ENCODE results near the gene LTBP2.

Gene LTBP2

DNA sequence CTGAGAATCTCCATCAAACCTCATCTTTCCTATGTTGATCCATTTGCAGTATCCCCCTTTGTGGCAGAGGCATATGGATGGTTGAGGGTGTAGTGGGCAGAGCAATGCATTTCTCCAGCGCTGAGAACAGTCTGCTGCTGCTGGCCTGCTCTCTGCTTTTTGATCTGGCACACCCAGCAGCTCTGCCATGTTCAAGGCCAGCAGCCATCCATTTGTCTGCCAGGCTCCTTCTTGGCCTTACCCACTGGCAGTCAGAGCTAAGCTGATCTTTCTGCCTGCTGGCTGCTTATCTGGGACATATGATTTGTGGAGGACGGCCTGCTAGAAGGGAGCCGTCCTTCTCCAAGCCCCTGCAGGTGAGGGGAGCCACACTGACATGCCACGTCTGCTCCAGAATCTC is 135.9 kb downstream of the LTBP2 start (continued):
- TF ChIP-seq, protein P1, sequence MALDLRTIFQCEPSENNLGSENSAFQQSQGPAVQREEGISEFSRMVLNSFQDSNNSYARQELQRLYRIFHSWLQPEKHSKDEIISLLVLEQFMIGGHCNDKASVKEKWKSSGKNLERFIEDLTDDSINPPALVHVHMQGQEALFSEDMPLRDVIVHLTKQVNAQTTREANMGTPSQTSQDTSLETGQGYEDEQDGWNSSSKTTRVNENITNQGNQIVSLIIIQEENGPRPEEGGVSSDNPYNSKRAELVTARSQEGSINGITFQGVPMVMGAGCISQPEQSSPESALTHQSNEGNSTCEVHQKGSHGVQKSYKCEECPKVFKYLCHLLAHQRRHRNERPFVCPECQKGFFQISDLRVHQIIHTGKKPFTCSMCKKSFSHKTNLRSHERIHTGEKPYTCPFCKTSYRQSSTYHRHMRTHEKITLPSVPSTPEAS (tag by site-specific recombination; IDR thresholded peaks at IDR 0.05): no peak
- TF ChIP-seq ZNF266 (tag by site-specific recombination; IDR thresholded peaks at IDR 0.05; ENCODE audit: low read depth) (no peak), ZNF585B (tag by site-specific recombination; IDR thresholded peaks at IDR 0.05) (no peak), ZNF274 (IDR thresholded peaks at IDR 0.05; ENCODE audit: low read length) (no peak), ZNF274 (tag by site-specific recombination; IDR thresholded peaks at IDR 0.05; ENCODE audit: borderline replicate concordance) (no peak), ZNF2 (tag by site-specific recombination; IDR thresholded peaks at IDR 0.05) (no peak), GFI1B (tag by site-specific recombination; IDR thresholded peaks at IDR 0.05) (no peak), ZNF140 (tag by site-specific recombination; IDR thresholded peaks at IDR 0.05) (no peak), WT1 (tag by site-specific recombination; IDR thresholded peaks at IDR 0.05) (no peak), ZNF843 (tag by site-specific recombination; IDR thresholded peaks at IDR 0.05) (no peak)
- TF ChIP-seq, protein P2, sequence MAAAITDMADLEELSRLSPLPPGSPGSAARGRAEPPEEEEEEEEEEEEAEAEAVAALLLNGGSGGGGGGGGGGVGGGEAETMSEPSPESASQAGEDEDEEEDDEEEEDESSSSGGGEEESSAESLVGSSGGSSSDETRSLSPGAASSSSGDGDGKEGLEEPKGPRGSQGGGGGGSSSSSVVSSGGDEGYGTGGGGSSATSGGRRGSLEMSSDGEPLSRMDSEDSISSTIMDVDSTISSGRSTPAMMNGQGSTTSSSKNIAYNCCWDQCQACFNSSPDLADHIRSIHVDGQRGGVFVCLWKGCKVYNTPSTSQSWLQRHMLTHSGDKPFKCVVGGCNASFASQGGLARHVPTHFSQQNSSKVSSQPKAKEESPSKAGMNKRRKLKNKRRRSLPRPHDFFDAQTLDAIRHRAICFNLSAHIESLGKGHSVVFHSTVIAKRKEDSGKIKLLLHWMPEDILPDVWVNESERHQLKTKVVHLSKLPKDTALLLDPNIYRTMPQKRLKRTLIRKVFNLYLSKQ (tag by site-specific recombination; IDR thresholded peaks at IDR 0.05; ENCODE audit: borderline replicate concordance): no peak
- TF ChIP-seq, protein P3, sequence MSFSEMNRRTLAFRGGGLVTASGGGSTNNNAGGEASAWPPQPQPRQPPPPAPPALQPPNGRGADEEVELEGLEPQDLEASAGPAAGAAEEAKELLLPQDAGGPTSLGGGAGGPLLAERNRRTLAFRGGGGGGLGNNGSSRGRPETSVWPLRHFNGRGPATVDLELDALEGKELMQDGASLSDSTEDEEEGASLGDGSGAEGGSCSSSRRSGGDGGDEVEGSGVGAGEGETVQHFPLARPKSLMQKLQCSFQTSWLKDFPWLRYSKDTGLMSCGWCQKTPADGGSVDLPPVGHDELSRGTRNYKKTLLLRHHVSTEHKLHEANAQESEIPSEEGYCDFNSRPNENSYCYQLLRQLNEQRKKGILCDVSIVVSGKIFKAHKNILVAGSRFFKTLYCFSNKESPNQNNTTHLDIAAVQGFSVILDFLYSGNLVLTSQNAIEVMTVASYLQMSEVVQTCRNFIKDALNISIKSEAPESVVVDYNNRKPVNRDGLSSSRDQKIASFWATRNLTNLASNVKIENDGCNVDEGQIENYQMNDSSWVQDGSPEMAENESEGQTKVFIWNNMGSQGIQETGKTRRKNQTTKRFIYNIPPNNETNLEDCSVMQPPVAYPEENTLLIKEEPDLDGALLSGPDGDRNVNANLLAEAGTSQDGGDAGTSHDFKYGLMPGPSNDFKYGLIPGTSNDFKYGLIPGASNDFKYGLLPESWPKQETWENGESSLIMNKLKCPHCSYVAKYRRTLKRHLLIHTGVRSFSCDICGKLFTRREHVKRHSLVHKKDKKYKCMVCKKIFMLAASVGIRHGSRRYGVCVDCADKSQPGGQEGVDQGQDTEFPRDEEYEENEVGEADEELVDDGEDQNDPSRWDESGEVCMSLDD (tag by site-specific recombination; IDR thresholded peaks at IDR 0.05): no peak

DNA sequence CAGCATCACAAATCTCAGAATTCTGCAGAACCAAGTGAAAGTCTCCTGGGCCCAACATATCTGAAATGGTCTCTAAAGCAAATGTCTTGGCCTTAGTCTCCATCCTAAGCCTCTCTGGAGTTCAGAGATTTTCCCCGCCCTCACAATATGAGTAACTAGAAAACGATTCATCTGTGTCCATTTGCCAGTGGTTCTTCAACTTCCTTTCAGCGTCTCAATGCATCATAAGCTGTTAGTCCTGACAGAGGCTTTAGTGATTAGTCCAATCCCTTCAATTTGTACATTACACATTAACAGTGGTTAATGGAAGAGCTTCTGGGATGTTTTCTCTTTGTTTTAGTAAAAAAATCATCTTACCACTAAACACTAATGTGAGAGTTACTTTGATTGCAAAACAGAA is 136.4 kb downstream of the LTBP2 start:
- Histone ChIP-seq H3K36me3 (ENCODE audit: control insufficient read depth in 2 of 2, insufficient read depth in 1 of 2, low read length in 2 of 2) (peaks cover 4 to 49% of the 10 kb centered on the region in 2 experiments; a peak in 1 of 3 replicates), H3K4me3 (ENCODE audit: low read depth, low read length) (no peak overlapping the region), H3K4me1 (ENCODE audit: control insufficient read depth, insufficient read depth, low read length) (no peaks in the 10 kb centered on the region), H3K27ac (ENCODE audit: extremely low read depth, low read depth, low read length) (no peak overlapping the region), H3K9me3 (ENCODE audit: control insufficient read depth, insufficient read depth, low read depth, low read length) (no peaks in the 10 kb centered on the region)
- POLR2A ChIA-PET: interaction anchor here (0.8 kb wide), 1 partner anchor 17 kb away, joined by 4 read pairs; no protein-coding TSS in a partner anchor
- CTCF ChIA-PET: interaction anchor here (0.7 kb wide), 1 partner anchor 16 kb away, joined by 4 read pairs; no protein-coding TSS in a partner anchor
- TF ChIP-seq ZNF777 (tag by site-specific recombination; IDR thresholded peaks at IDR 0.05; ENCODE audit: borderline replicate concordance) (no peak), ZNF223 (tag by site-specific recombination; IDR thresholded peaks at IDR 0.05) (no peak), ZNF629 (tag by site-specific recombination; IDR thresholded peaks at IDR 0.05) (no peak), ZNF423 (tag by site-specific recombination; IDR thresholded peaks at IDR 0.05) (no peak), ZNF426 (tag by site-specific recombination; IDR thresholded peaks at IDR 0.05) (no peak), OVOL3 (tag by site-specific recombination; IDR thresholded peaks at IDR 0.05) (no peak)
- TF ChIP-seq, protein P4, sequence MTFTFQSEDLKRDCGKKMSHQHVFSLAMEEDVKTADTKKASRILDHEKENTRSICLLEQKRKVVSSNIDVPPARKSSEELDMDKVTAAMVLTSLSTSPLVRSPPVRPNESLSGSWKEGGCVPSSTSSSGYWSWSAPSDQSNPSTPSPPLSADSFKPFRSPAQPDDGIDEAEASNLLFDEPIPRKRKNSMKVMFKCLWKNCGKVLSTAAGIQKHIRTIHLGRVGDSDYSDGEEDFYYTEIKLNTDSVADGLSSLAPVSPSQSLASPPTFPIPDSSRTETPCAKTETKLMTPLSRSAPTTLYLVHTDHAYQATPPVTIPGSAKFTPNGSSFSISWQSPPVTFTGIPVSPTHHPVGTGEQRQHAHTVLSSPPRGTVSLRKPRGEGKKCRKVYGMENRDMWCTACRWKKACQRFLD (tag by site-specific recombination; IDR thresholded peaks at IDR 0.05): no peak
- TF ChIP-seq, protein P5, sequence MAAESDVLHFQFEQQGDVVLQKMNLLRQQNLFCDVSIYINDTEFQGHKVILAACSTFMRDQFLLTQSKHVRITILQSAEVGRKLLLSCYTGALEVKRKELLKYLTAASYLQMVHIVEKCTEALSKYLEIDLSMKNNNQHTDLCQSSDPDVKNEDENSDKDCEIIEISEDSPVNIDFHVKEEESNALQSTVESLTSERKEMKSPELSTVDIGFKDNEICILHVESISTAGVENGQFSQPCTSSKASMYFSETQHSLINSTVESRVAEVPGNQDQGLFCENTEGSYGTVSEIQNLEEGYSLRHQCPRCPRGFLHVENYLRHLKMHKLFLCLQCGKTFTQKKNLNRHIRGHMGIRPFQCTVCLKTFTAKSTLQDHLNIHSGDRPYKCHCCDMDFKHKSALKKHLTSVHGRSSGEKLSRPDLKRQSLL (tag by site-specific recombination; IDR thresholded peaks at IDR 0.05): no peak
